GM18907 (cell line): ENCODE results near the gene DKK3.

ENCODE experiments used
- ATAC-seq: cut with Tn5 transposase; IDR thresholded peaks from one replicate; pipeline ENCODE4 v1.9.1; 2021; ENCODE audit warnings: mild to moderate bottlenecking, moderate library complexity; ENCODE audit not compliant: unreplicated experiment

The DKK3 gene

DNA sequence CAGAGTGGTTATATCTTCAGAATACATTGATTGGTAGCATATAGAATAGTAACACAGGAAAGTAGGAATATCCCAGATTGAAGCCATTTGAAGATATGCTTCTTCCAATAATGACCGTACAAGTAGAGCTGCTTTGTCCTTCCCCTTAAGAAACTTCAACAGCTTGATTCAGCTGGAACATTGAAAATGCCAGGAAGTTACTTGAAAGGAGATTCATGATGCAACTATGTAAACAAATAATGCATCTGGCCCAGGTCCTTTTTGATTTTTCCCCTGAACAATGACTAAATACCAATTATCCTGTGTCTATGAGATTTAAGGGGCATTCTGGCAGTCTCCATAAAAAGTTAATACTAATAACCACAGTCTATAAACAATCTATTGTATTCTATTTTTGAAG is 3.0 kb downstream of the DKK3 start:
- ATAC-seq = no peak

DNA sequence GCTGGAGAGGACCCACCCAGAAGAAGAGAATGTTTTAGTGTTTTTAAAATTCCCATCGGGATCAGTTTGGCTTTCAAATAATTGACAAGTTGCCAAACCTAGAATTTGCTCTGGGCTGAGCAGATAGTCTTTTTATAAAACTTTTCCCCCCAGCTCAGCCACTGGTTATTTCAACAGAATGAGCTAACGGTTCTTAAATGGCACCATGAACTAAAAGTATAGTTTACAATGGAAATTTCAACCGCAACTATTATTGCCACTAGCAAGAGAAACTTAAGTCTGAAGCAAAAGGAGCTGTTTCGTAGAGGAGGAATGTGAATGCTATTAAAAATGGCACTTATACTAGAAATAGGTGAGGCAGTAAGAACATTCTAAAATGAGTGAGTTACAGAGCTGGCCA is 3.4 kb downstream of the DKK3 start:
- ATAC-seq = no peak

DNA sequence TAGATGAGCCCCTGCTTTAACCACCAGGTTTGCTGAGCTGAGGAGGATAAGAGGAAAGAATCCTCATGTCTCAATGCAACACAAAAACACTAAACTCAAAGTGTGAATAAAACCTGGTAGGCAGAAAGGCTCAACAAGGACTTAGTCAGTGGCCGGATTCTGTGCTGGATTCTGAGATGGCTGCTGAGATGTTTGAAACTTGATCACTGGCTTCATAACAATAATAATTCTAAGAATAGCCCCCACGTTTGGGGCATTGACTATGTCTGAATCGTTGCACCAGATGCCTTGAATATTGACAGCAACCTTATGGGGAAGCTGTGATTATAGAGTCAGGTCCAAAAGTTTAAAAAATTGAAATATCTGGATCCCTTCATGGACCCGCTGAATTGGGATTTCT is 4.6 kb downstream of the DKK3 start:
- no peak for ATAC-seq

DNA sequence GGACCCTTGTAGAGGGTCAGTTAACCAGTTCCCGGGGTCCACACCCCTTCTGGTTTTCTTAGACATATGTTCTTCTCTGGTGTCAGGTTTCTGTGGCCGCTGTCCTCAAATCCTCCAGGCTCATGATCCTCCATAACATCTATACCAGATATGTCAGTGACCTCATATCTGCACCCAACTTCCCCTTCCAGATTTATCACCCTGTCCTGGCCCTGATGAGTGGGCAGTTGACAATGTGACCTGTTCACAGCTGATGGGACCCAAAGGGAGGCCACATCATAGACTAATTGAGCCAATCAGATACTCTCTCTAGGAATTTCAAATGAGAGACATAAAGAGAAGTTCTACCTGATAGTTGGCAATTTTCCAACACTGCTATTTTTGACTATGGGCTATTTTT is 5.1 kb downstream of the DKK3 start:
- no peak for ATAC-seq

DNA sequence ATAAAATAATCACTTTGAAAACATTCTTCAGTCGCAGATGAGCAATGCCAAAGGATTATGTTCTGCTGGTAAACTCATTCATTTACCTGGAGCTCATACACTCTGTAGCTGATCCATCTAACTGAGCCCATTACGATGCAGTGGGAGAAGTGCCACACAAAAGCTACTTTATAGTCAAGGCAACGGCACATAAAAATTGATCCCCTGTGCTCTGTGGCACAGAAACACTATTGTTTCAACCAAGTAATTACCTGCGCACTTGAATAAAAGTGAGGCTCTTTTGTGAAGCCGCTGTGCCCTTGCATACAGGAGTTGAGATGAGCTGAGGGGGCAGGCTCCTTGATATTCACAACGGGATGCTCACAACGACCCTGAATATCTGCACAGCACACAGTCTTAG is 7.2 kb downstream of the DKK3 start:
- ATAC-seq = no peak

DNA sequence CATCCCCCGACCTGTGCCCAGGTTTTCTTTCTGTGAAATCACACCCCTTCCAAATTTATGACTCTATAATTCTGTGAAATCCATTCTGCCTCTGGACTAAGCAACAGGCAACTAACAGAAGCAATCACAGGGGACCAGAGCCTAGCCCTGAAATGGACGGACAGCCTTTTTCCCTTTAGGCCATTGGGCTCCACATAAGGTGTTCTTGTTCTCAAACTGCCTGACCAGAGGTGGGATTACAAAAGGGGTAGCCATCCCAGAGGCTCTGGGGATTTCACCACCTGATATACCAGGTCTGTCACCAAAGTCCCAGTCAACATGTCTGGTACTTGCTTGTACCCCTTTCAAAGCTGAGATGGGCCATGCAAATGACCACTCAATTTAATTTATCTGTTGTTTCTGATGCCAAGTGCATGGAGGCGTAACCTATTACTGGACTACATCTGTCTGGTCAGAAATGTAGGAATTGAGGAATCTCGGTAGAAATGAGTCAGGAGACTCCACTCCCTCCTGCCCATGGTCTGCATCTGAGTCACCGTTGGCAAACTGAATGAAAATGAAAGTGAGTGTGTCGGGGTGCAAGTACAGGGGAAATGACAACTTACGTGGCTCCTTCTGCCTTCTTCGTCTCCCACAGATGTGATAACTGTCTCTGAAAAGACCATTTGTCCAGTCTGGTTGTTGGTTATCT is 10.2 kb downstream of the DKK3 start:
- no peak for ATAC-seq

DNA sequence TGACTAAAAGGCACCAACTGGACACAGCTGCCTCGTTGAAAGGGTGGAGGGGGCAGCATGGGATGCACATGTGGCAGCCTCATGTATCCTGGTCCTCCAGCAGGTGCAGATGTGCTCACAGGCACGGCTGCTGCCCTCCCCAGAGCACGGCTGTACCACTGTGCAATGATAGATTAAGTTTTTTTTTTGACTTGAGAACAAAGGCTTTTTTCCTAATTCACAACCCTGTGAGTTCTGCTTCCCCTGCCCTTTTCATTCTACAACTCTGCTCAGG is 11.4 kb downstream of the DKK3 start:
- no peak for ATAC-seq

DNA sequence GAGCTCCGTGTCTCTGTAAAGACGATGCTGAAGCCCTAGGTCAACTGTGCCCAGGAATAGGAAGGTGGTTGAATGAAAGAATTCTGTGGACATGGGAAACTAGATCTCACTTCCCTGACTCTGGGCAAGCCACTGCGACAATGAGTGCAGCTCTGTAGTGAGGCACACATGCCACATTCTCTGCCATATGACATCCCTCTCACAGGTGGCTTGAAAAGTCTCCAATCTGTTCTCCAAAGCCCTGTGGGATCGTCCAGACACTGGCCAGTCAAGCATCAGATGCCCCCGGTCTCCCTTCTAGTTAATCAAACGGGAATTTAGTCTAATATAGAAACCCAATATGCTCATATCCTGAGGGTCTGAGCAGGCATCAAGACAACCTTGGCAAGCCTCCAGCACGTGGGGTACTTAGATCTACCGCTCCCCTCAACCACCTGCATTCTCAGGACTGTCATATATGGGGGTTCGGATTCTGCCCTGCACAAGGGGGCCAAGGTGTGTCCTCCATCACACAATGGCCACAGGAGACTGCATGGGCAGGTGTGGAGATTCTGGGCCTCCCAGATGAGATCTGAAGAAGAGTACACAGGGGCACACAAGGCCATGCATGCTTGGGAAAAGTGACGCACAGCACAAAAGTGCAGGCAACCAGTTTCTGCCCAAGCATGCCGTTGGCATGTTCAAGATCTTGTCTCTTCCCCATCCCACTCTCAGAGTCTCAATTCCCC is 11.9 kb downstream of the DKK3 start:
- no peak for ATAC-seq

DNA sequence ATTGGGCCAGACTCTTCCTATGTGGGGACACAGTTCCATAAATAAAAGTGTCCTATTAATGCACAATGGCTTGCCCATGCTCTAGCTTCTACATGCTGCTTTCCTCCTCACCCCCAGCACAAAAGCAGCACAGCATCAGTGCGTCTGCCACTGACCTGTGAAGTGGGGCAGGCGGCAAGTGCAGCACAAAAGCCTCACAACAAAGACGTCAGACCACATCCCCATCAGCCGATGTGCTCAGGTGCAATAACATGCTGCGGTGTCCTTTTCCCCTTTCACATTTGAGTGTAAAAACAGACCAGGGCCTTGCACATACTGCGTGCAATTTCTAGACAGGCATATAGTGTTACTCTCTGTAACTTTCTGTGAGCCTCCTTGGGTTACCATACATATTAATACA is 12.8 kb downstream of the DKK3 start:
- no peak for ATAC-seq

DNA sequence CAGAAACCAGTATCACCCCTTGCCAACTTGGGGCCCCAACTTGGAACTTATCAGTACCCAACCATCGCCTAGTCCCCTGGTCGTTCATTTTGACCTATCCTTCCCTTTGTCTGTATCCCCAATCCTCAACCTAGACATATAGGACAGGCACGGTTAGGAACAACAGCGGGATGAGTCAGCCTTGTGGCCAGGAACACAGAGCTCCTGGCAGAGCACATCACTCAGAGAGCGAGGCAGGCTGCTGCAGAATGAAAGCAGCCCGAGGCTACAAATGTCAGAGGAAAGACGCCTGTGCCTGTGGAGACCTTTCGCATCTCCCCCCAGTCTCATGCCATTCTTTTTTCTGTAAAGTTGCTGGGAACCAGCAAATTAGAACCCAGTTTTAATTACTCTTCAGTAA is 14.6 kb downstream of the DKK3 start:
- no peak for ATAC-seq

DNA sequence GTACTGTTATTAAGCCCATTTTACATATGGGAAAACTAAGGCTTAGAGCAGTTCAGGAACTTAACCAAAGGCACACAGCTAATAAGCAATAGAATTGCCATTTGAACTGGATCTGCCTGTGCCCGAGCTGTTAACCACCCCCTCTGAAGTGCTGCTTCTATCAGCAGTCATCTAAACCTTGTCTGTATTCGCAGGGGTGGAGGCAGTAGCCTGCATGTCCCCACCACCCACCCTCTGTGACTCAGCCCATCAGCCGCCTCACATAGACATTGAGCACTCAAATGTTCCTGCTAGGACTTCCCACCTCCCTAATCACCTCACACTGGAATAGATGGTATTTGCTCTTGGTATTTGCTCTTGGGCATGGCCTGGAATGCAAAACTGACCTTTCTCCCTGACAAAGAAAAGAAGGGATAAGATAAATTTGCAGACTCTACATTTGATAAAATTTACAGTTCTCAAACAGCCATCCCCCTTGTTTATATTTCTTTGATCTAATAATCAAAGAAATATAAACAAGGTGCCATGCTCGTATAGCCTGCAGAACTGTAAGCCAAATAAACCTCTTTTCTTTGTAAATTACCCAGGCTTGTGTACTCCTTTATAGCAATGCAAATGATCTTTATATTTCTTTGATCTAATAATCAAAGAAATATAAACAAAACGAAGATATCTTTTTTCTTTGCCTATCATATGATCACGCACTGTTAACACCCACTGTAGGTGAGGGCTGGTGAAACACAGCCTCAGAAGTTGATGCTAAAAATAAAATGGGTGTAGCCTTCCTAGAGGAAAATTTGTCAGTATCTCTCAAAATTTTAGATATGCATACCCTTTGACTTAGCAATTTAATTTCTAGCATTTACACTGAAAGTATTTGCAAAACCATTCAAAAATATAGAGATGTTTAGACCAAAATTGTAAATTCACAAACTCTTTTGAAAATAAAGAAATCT is 15.9 kb downstream of the DKK3 start:
- no peak for ATAC-seq

DNA sequence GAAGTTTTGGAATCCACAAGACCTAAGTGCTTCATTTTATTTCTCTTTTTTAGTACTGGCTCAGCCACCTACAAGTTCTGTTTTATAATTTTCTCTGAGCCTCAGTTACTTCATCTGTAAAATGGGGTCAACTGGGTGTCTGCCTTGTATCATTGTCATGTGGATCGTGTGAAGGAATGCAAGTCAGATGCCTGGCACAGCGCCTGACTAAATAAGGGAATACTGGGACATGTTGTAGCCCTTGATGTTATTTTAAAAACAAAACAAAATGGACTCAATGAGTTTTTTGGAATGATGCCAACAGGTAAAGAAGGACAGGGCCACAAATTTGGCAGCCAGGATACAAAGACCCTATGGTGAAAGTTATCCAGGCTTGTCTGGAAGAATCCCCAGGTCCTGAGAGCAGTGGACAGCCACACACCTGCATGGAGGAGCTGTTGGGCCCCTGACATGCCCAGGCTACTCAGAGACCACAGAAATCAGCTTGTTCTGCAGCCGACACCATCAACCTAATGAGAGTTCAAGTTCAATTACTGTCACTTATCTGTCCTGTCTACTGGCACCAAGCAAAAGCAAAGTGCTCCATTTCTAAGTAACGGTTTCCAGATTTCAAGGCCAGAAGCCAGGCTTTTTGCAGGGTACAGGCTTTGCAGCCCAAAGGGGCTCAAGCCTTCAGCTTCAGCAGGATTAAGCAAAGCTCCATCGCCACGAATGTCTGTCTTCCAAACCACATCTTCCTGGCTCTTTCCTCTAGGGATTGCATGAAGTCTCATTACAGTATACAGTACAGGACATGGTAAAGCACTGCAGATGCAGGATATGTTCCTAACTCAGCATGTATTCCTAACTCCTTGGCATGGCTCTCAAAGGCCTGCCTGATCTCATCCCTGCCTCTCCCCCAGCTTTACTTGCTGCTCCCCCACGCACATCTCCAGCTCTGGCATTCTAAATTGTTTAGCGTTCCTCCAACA is 18.4 kb downstream of the DKK3 start:
- no peak for ATAC-seq

DNA sequence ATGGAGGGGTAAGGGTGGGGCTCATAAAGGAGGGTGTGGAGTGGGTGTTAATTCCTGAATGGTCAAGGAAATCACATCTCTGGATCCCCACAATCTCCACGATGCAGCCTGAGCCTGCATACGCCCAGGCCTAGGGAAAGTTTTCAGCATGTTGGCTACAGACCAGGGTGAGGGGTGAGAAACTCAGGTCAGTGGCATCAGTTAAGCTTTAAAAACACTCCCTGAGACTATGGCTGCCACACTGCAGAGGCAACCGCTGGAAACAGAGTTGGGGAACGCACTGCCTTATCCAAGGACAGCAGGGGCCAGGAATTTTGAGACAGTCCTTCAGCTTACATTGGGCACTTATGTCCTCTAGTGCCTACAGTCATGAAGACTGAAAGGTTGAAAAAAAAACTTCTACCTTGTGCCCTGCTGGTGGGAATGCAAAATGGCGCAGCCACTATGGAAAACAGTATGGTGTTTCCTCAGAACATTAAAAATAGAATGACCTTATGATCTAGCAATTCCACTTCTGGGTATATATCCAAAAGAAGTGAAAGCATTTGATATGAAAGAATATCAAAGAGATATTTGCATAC is 19.7 kb downstream of the DKK3 start:
- ATAC-seq = no peak

DNA sequence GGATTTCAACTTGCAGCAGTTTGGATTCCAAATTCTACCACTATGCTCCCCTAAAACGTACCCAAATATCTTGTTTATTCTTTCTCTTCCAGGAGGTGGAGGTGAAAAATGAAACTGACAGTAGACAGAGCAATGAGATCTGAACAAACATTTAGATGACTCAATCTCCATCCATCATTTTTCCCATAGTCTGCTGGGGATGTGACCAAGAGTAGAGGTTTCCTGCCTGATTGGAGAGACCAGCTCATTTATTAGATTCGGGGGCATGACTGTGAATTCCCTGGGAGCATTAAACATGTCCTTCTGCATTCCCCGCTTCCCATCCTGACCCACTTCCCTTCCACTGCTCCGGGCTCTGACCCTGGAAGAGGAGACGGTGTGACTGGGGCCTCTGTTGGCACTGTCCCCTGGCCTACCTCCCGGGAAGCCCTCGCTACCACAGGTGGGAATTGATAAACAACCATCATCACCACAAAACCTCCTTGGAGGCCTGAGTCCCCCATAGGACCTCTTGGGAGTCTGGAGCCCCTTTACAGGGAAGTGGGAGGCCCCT is 20.3 kb downstream of the DKK3 start:
- ATAC-seq = no peak

DNA sequence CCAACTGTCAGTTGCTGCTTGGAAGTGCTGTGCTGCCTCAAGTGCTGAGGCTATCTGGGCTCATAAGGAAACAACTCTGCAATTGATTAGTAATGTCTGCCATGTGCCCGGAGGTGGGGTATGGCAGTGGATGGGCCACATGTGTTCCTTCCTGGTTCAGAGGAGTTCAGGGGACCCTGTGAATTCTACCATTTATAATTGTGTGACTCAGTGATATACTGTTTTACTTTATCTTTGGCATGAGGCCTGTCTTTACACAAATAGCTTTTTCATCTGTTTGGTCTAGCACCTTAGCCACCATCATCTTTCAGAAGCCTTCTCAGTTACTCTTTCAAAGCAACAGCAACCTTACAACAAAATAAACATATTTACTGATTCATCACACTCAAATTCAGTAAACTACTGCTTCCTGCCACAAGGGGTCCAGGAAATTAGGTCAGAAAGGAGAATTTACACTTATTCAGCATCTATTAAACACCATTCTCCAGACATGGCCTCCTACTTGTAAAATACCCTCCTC is 20.9 kb downstream of the DKK3 start:
- no peak for ATAC-seq

DNA sequence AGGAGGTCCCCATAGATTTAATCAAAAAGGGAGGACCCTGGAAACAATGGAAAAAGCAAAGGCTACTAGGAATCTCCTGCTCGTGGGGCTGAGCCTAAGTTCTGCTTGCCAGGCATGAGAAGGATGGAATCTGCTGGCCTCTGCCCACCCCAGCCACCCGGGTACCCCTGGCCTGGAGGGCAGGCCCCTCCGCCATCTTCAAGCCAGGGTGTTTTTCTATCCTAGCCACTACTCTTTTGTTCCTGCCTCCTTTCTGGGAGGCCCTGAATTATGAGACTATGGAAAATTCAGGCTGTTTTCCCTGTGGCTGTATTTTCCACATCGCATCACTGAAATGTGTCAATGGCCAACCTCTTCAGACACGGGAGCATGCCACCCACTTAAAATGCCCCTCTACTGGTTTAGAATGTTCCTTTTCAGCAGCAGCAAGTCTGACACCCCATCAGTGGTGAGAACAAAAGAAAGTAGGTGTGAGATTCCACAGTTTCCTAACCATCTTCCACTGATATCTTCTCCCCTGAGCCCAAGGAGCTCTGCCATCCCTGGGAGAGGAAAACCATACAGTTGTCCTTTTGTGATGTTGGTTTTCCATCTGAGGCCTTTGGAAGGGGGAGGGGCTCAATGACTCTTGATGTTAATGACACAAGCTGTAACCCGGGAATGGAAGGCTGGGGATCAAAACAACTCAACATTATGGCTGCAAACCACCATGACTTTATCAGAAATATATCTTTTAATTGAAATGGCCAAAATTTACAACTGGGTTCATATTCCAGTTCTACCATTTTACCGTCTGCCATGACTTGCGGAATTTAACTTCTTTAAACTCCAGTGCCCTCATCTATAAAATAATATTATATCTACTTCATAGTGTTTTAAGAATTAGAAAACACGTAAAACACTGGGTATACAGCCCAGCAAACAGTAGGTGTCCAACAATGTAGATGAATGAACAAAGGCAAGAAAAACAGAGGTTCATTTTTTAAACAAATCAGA is 22.2 kb downstream of the DKK3 start:
- ATAC-seq = no peak

DNA sequence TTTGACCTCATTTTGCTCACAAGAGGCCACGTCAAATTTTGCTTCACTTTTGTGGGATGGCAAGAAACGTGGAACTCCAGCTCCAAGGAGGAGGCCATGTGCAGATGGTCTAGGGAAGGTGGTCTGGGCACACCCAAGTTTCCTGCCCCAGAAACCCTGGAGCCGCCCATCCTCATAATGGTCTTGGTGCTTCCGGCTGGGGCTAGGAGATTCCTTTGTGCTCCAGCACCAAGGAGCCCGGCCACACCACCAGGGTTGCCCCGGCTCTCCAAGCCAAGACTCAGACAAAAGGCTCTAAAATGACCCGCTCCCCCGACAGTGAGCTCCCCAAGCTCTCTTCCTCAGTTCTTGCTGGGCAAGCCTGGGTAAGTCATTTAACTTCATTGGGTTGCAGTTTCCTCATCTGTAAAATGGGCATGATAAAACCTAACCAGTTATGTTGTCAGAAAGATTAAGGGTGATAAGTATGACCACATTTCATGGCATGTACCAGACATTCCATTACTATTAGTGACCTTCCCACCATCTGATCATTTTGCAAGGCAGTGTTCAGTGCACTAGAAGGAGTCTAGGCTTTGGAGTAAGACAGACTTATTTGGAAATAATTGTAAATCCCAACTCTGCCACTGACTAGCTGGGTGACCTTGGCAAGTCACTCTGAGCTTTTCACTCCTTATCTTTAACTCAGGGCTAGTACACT is 23.3 kb downstream of the DKK3 start:
- no peak for ATAC-seq

DNA sequence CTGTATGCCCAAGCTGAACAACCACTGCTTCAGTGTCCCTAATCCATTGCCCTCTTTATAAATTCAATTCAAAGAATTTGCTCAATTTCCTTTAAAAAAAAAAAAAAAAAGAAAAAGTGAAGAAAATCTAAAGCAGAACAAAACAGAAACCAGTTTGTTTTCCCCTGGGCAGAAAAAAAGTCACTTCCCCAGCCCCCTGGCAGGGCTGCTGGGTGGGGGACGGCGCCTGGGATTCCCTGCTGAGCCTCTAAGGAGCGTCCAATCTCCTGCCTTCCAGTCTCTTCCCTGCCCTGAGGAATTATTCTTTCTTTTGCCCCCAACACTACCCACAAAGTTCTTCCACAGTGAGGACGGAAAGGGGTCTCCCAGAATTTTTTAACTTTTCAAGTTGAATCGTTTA is 23.9 kb downstream of the DKK3 start:
- no peak for ATAC-seq
